Measurements from ENCODE around the gene RNF166. TPM values are rescaled to one million over a fixed set of nuclear protein-coding genes. Genes with fewer than 3 reads are reported as not detected.

The RNF166 gene
- total RNA-seq, 2 experiments from 2014 or later: 80.7 to 82.4 TPM

DNA sequence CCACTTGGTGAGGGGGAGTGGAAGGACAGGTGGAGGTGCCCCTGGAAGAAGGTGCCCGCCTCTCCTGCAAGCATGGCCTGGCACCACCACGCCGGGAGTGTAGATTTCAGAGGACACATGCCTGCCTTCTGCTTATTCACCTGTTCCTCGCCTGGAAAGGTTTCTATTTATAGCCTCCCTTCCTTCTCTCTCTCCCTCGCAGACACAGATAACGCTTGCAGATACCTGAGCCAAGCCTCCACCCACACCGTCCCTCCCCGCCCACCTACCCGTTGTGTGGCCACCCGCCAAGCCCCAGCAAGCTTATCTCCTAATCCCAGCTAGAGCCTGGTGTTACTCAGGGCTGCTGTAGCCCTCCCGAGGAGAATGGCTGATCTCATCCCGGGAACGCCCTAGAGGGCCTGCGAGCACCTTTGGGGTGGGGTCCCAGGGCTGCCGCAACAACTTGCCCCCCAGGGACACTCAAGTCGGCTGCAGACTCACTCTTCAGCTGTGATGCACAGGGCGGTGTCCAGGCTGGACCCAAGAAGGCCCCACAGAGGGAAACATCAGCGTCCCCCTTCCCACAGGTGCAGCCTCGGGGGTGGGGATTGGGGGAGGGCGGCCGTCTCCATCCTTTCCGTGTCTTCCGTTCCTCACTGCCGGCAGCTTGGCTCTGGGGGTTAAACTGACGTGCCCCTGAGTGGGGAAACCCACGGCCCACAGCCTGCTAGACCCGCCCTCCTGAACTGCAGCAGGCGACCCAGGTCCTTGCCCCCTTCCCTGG, 18.0 kb downstream of the RNF166 start:
- H3K4me1 Mint-ChIP-seq (ENCODE audit: low read depth): peaks cover 45% of the 10 kb centered on the region
- no peak overlapping the region for H3K4me3 Mint-ChIP-seq
- H3K9me3 Mint-ChIP-seq: no peaks in the 10 kb centered on the region
- intact Hi-C loops (cut with micrococcal nuclease): no loop called here
- POLR2A ChIA-PET: interaction anchor here (1.3 to 5.7 kb wide), 2 partner anchors 15 to 68 kb away, joined by 4 to 61 read pairs; partner anchors contain the start of genes CTU2 and RNF166
- CTCF ChIA-PET: interaction anchor here (1.3 to 1.8 kb wide), 2 partner anchors 13 to 14 kb away, joined by 4 to 5 read pairs; no protein-coding TSS in a partner anchor
- DNase-seq (no peak), ATAC-seq (no peak)
- no peaks in the 10 kb centered on the region for H3K27me3 Mint-ChIP-seq
- H3K27ac Mint-ChIP-seq: no peak overlapping the region
- no peaks in the 10 kb centered on the region for H3K36me3 Mint-ChIP-seq (ENCODE audit: low read depth)
- no peak for TF ChIP-seq CTCF (IDR thresholded peaks at IDR 0.05)

DNA sequence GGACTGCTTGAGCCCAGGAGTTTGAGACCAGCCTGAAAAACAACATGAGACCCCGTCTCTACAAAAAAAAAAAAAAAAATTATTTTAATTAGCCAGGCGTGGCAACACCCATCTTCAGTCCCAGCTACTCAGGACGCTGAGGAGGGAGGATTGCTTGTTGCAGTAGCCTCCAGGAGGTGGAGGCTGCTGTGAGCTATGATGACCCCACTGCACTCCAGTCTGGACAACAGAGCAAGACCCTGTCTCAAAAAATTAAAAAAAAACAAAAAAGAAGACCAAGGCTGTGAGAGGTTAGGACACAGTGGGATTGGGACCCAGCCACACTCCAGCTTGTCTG, 18.6 kb downstream of the RNF166 start:
- ChIA-PET CTCF (interaction anchor here (1.3 to 1.8 kb wide), 2 partner anchors 13 to 14 kb away, joined by 4 to 5 read pairs; no protein-coding TSS in a partner anchor), POLR2A (interaction anchor here (1.3 to 5.7 kb wide), 2 partner anchors 16 to 68 kb away, joined by 4 to 61 read pairs; partner anchors contain the start of genes CTU2 and RNF166)
- no peak for ATAC-seq
- H3K27ac Mint-ChIP-seq: no peak overlapping the region
- H3K36me3 Mint-ChIP-seq (ENCODE audit: low read depth): no peaks in the 10 kb centered on the region
- no peak for TF ChIP-seq CTCF (IDR thresholded peaks at IDR 0.05)
- no peaks in the 10 kb centered on the region for H3K27me3 Mint-ChIP-seq
- DNase-seq: no peak
- intact Hi-C loops (cut with micrococcal nuclease): no loop called here
- no peak overlapping the region for H3K4me3 Mint-ChIP-seq
- H3K4me1 Mint-ChIP-seq (ENCODE audit: low read depth): peaks cover 40% of the 10 kb centered on the region
- no peaks in the 10 kb centered on the region for H3K9me3 Mint-ChIP-seq

DNA sequence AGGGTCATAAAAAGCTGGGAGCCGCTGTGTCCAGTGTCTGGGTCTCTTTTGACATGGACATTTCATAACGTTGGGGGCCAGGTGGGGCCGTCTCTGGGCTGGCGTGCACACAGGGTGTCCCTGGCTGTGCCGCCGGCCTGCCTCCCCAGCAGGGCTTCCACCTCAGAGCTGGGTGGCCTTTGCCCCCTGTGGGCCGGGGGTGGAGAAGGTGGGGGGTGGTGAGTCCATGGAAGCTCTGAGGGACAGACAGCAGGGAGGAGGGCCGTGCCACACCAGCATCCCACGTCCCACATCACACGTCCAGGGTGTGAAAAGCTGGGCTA, 19.0 kb downstream of the RNF166 start:
- DNase-seq (no peak), ATAC-seq (no peak)
- POLR2A ChIA-PET: interaction anchor here (0.9 to 5.7 kb wide), 3 partner anchors 11 to 67 kb away, joined by 3 to 61 read pairs (median 4); partner anchors contain the start of genes CTU2 and RNF166
- CTCF ChIA-PET: interaction anchor here (1.3 to 1.8 kb wide), 2 partner anchors 13 to 15 kb away, joined by 4 to 5 read pairs; no protein-coding TSS in a partner anchor
- no peaks in the 10 kb centered on the region for H3K36me3 Mint-ChIP-seq (ENCODE audit: low read depth)
- intact Hi-C loops (cut with micrococcal nuclease): no loop called here
- TF ChIP-seq CTCF (IDR thresholded peaks at IDR 0.05): no peak
- no peak overlapping the region for H3K27ac Mint-ChIP-seq
- H3K27me3 Mint-ChIP-seq: no peaks in the 10 kb centered on the region
- H3K4me3 Mint-ChIP-seq: peak overlapping the region; percentile 73
- peaks cover 39% of the 10 kb centered on the region for H3K4me1 Mint-ChIP-seq (ENCODE audit: low read depth)
- no peaks in the 10 kb centered on the region for H3K9me3 Mint-ChIP-seq

DNA sequence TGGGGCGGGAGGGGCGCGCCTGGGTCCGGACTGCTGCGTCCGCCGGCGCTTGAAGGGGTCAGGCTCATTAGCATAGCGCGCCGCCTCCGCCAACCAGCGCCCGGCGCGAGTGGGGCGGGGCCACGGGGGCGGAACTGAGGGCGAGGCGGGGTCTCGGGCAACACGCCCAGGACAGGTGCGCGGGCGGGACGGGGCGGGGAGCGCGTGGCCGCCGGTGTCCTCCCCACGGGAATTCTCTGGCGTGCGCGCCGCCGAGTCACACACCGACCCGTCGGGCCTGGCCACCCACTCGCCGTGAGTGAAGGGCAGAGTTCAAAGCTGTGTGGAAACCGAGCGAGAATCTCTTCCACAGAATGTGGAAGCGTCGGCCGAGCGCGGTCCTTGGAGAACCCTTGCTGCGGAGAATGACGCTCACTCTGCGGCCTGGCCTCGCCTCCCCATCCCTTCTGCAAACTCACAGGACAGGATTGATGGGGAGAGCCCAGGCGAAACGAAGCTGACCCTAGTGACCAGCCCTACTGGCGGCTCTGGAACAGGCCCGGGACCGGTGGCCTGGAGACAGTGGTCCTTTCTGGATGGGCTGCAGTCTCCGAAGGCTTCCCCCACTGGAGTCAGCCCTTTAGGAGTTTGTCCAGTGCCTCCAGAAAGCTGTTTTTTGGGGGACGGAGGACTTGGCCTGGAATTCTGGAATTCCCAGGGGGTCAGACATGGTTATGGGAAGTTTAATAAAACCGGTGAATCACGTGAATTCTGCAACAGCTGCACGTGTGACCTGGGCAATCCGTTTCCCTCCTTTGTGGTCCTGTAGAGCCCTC, 19.6 kb downstream of the RNF166 start, which contains the start of gene SNAI3:
SNAI3 (minus strand) TSS at position 69 of the 815 bp plus-strand sequence. CDS start 101 bp downstream, outside the sequence.
- no peak for TF ChIP-seq CTCF (IDR thresholded peaks at IDR 0.05)
- DNase-seq (peak; percentile 87), ATAC-seq (peak; percentile 71)
- H3K27ac Mint-ChIP-seq: peak within 1 kb of the TSS; percentile 34
- H3K4me1 Mint-ChIP-seq (ENCODE audit: low read depth): peaks cover 39% of the 10 kb centered on the region
- peak within 1 kb of the TSS; percentile 73 for H3K4me3 Mint-ChIP-seq
- H3K36me3 Mint-ChIP-seq (ENCODE audit: low read depth): no peaks in the 10 kb centered on the region
- no peaks in the 10 kb centered on the region for H3K9me3 Mint-ChIP-seq
- POLR2A ChIA-PET: interaction anchor here (0.9 to 5.7 kb wide), 3 partner anchors 10 to 67 kb away, joined by 3 to 61 read pairs (median 4); partner anchors contain the start of genes CTU2 and RNF166
- CTCF ChIA-PET: interaction anchor here (1.3 to 2.4 kb wide), 4 partner anchors 14 to 50 kb away, joined by 4 to 16 read pairs (median 6); no protein-coding TSS in a partner anchor
- intact Hi-C loops (cut with micrococcal nuclease): no loop called here
- no peaks in the 10 kb centered on the region for H3K27me3 Mint-ChIP-seq
